ENCODE results near the gene TMEM101.
"Not testable (repeated sequence)": the region's sequence is repeated elsewhere in the genome, so short reads cannot be mapped to it uniquely, and the experiment has no call there.

Gene TMEM101

GRCh38 chr17:44023545-44024270, 8.9 kb upstream of the TMEM101 start:
- no peak for DNase-seq

- no peak for DNase-seq
Measured at GRCh38 chr17:44022246-44022645, 7.5 kb upstream of the TMEM101 start.

GRCh38 chr17:44021227-44021626, 6.5 kb upstream of the TMEM101 start:
- not testable (repeated sequence) for DNase-seq

- DNase-seq, result no peak
Measured at GRCh38 chr17:44014133-44014436, 678 bp downstream of the TMEM101 start.

GRCh38 chr17:44012874-44013273, 1.9 kb downstream of the TMEM101 start:
- DNase-seq, result no peak

GRCh38 chr17:44012391-44012790, 2.4 kb downstream of the TMEM101 start:
- no peak for DNase-seq

GRCh38 chr17:44011876-44012275, 2.9 kb downstream of the TMEM101 start:
- no peak for DNase-seq

GRCh38 chr17:44010966-44011647, 3.7 kb downstream of the TMEM101 start:
- DNase-seq, result no peak

GRCh38 chr17:44008205-44008909, 6.4 kb downstream of the TMEM101 start:
- no peak for DNase-seq

- no peak for DNase-seq
Measured at GRCh38 chr17:44007346-44008204, 7.2 kb downstream of the TMEM101 start.

GRCh38 chr17:44006598-44007345, 8.0 kb downstream of the TMEM101 start:
- DNase-seq, result peak; percentile 96

GRCh38 chr17:44006272-44006597, 8.5 kb downstream of the TMEM101 start:
- DNase-seq, result no peak

GRCh38 chr17:44005527-44006271, 9.1 kb downstream of the TMEM101 start:
- no peak for DNase-seq

- no peak for DNase-seq
Measured at GRCh38 chr17:44004761-44005526, 9.8 kb downstream of the TMEM101 start.

- DNase-seq, result no peak
Measured at GRCh38 chr17:44004077-44004760, 10.5 kb downstream of the TMEM101 start, which contains the start of gene NAGS. NAGS (plus strand) TSS chr17:44004622; CDS start chr17:44004664, 42 bp downstream.

- DNase-seq, result peak; percentile 72
Measured at GRCh38 chr17:44002141-44002848, 12.5 kb downstream of the TMEM101 start.

GRCh38 chr17:44001461-44001920, 13.3 kb downstream of the TMEM101 start:
- DNase-seq, result no peak

- DNase-seq, result no peak
Measured at GRCh38 chr17:44000871-44001460, 13.8 kb downstream of the TMEM101 start.

Measured in fibroblast of skin of scalp (primary cell).